Measurements from ENCODE around the gene MYO16.

GRCh38 chr13:108588516-108588915, 40.9 kb upstream of the MYO16 start:
- TF ChIP-seq CTCF (IDR thresholded peaks at IDR 0.05) (no peak), POLR2A (IDR thresholded peaks at IDR 0.05) (no peak)
